Measurements from ENCODE around the gene STARD3.

The STARD3 gene

GRCh38 chr17:39663688-39664580 is 27.0 kb downstream of the STARD3 start:
- H3K4me1 ChIP-seq (ENCODE audit: control insufficient read depth in 2 of 2, insufficient read depth in 1 of 2, low read depth in 1 of 2, low read length in 2 of 2) = peaks cover 8 to 27% of the 10 kb centered on the region in 2 donors
- no peak overlapping the region for H3K4me3 ChIP-seq (ENCODE audit: low read length in 2 of 2)
- no peak overlapping the region for H2AFZ ChIP-seq (ENCODE audit: low read length)
- H3K14ac ChIP-seq (ENCODE audit: low read length) = no peak overlapping the region
- WGBS, 2 donors (ENCODE audit: extremely low coverage in 2 of 2, insufficient read length in 2 of 2, insufficient replicate concordance in 1 of 2) = no CpG with 5 or more reads among the region's 17 CpGs
- H3K23ac ChIP-seq (ENCODE audit: low read depth, low read length, poor library complexity) = peak overlapping the region; percentile 65
- no peak overlapping the region for H2BK120ac ChIP-seq (ENCODE audit: low read depth, low read length)
- H2BK15ac ChIP-seq (ENCODE audit: low read length) = no peak overlapping the region
- H4K8ac ChIP-seq (ENCODE audit: low read depth, low read length) = peak overlapping the region; percentile 65
- peak overlapping the region; percentile 87 for H2BK5ac ChIP-seq (ENCODE audit: low read length)
- peaks cover 24 to 40% of the 10 kb centered on the region in 2 donors for H3K36me3 ChIP-seq (replicated peaks in 1 of 2; ENCODE audit: control insufficient read depth in 2 of 2, insufficient read depth in 2 of 2, low read length in 2 of 2)
- peaks cover 12% of the 10 kb centered on the region for H3K79me1 ChIP-seq (ENCODE audit: low read depth, low read length)
- H2BK12ac ChIP-seq (ENCODE audit: low read length) = no peak overlapping the region
- peak overlapping the region; percentile 25 for H3K4me2 ChIP-seq (ENCODE audit: insufficient read depth, low read length, poor library complexity, severe bottlenecking)
- peaks cover 0 to 25% (median 4%) of the 10 kb centered on the region in 3 experiments for H3K27me3 ChIP-seq (ENCODE audit: control insufficient read depth in 3 of 3, insufficient read depth in 3 of 3, low read depth in 1 of 3, low read length in 3 of 3)
- no peak overlapping the region for H3K27ac ChIP-seq (replicated peaks; ENCODE audit: low read length)
- H3K18ac ChIP-seq (ENCODE audit: low read length) = peak overlapping the region; percentile 89
- H3K9ac ChIP-seq (ENCODE audit: low read depth, low read length, poor library complexity) = peak overlapping the region; percentile 24
- H3K4ac ChIP-seq (ENCODE audit: low read length) = no peak overlapping the region
- peak overlapping the region; percentile 96 for H2AK5ac ChIP-seq (ENCODE audit: low read depth, low read length)
- no peak for DNase-seq (ENCODE audit: low spot score)
- no peaks in the 10 kb centered on the region for H3K9me3 ChIP-seq (replicated peaks in 1 of 2; ENCODE audit: control insufficient read depth in 2 of 2, insufficient read depth in 1 of 2, low read depth in 1 of 2, low read length in 2 of 2)
- no peak overlapping the region for H4K91ac ChIP-seq (ENCODE audit: low read depth, low read length, poor library complexity)

GRCh38 chr17:39664581-39665561 is 27.9 kb downstream of the STARD3 start, which contains the start of gene TCAP:
TCAP (plus strand) TSS chr17:39665349; CDS start chr17:39665360, 11 bp downstream.
- no peak for DNase-seq (ENCODE audit: low spot score)
- peaks cover 8 to 27% of the 10 kb centered on the region in 2 donors for H3K4me1 ChIP-seq (ENCODE audit: control insufficient read depth in 2 of 2, insufficient read depth in 1 of 2, low read depth in 1 of 2, low read length in 2 of 2)
- WGBS, 2 donors (ENCODE audit: extremely low coverage in 2 of 2, insufficient read length in 2 of 2, insufficient replicate concordance in 1 of 2) = no CpG with 5 or more reads among the region's 15 CpGs

DNA sequence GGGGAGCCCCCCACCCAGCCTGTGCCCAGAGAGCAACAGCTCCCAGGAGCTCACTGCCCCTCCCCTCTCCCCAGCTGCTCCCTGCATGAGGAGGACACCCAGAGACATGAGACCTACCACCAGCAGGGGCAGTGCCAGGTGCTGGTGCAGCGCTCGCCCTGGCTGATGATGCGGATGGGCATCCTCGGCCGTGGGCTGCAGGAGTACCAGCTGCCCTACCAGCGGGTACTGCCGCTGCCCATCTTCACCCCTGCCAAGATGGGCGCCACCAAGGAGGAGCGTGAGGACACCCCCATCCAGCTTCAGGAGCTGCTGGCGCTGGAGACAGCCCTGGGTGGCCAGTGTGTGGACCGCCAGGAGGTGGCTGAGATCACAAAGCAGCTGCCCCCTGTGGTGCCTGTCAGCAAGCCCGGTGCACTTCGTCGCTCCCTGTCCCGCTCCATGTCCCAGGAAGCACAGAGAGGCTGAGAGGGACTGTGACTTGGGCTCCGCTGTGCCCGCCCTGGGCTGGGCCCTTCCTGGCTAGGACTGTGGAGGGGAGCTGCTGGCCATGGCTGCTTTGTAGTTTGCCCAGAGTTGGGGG is 28.8 kb downstream of the STARD3 start:
- Histone ChIP-seq H3K4me3 (ENCODE audit: low read length in 2 of 2) (no peak overlapping the region), H3K9me3 (replicated peaks in 1 of 2; ENCODE audit: control insufficient read depth in 2 of 2, insufficient read depth in 1 of 2, low read depth in 1 of 2, low read length in 2 of 2) (no peaks in the 10 kb centered on the region), H3K36me3 (replicated peaks in 1 of 2; ENCODE audit: control insufficient read depth in 2 of 2, insufficient read depth in 2 of 2, low read length in 2 of 2) (peaks cover 14 to 23% of the 10 kb centered on the region in 2 donors), H2BK120ac (ENCODE audit: low read depth, low read length) (no peak overlapping the region), H2AFZ (ENCODE audit: low read length) (no peak overlapping the region), H3K18ac (ENCODE audit: low read length) (peak overlapping the region; percentile 83), H2BK12ac (ENCODE audit: low read length) (peak overlapping the region; percentile 73), H2AK5ac (ENCODE audit: low read depth, low read length) (peak overlapping the region; percentile 99), H3K27ac (replicated peaks; ENCODE audit: low read length) (no peak overlapping the region), H3K27me3 (ENCODE audit: control insufficient read depth in 3 of 3, insufficient read depth in 3 of 3, low read depth in 1 of 3, low read length in 3 of 3) (peaks cover 0 to 36% (median 20%) of the 10 kb centered on the region in 3 experiments), H3K4me2 (ENCODE audit: insufficient read depth, low read length, poor library complexity, severe bottlenecking) (no peak overlapping the region), H3K23ac (ENCODE audit: low read depth, low read length, poor library complexity) (peak overlapping the region; percentile 65), H3K79me1 (ENCODE audit: low read depth, low read length) (peaks cover 6% of the 10 kb centered on the region), H3K4me1 (ENCODE audit: control insufficient read depth in 2 of 2, insufficient read depth in 1 of 2, low read depth in 1 of 2, low read length in 2 of 2) (peaks cover 8 to 27% of the 10 kb centered on the region in 2 donors), H2BK5ac (ENCODE audit: low read length) (peak overlapping the region; percentile 53), H4K91ac (ENCODE audit: low read depth, low read length, poor library complexity) (no peak overlapping the region), H3K14ac (ENCODE audit: low read length) (peak overlapping the region; percentile 82), H2BK15ac (ENCODE audit: low read length) (peak overlapping the region; percentile 74), H3K4ac (ENCODE audit: low read length) (peak overlapping the region; percentile 37), H3K9ac (ENCODE audit: low read depth, low read length, poor library complexity) (no peak overlapping the region), H4K8ac (ENCODE audit: low read depth, low read length) (no peak overlapping the region)
- no peak for DNase-seq (ENCODE audit: low spot score)
- no CpG with 5 or more reads among the region's 17 CpGs for WGBS, 2 donors (ENCODE audit: extremely low coverage in 2 of 2, insufficient read length in 2 of 2, insufficient replicate concordance in 1 of 2)

More at GRCh38 chr17:39664581-39665561, 27.9 kb downstream of the STARD3 start, which contains the start of gene TCAP:
- Histone ChIP-seq H3K9me3 (replicated peaks in 1 of 2; ENCODE audit: control insufficient read depth in 2 of 2, insufficient read depth in 1 of 2, low read depth in 1 of 2, low read length in 2 of 2) (no peaks in the 10 kb centered on the region), H4K91ac (ENCODE audit: low read depth, low read length, poor library complexity) (no peak within 1 kb of the TSS), H3K9ac (ENCODE audit: low read depth, low read length, poor library complexity) (peak within 1 kb of the TSS; percentile 24), H2AK5ac (ENCODE audit: low read depth, low read length) (peak within 1 kb of the TSS; percentile 99), H3K4me3 (ENCODE audit: low read length in 2 of 2) (no peak within 1 kb of the TSS), H3K36me3 (replicated peaks in 1 of 2; ENCODE audit: control insufficient read depth in 2 of 2, insufficient read depth in 2 of 2, low read length in 2 of 2) (peaks cover 20 to 31% of the 10 kb centered on the region in 2 donors), H3K23ac (ENCODE audit: low read depth, low read length, poor library complexity) (peak within 1 kb of the TSS; percentile 65), H3K4ac (ENCODE audit: low read length) (peak within 1 kb of the TSS; percentile 37), H2BK120ac (ENCODE audit: low read depth, low read length) (peak within 1 kb of the TSS; percentile 18), H3K27ac (replicated peaks; ENCODE audit: low read length) (no peak within 1 kb of the TSS), H3K14ac (ENCODE audit: low read length) (peak within 1 kb of the TSS; percentile 82), H2AFZ (ENCODE audit: low read length) (no peak within 1 kb of the TSS), H3K4me2 (ENCODE audit: insufficient read depth, low read length, poor library complexity, severe bottlenecking) (no peak within 1 kb of the TSS), H4K8ac (ENCODE audit: low read depth, low read length) (no peak within 1 kb of the TSS), H3K18ac (ENCODE audit: low read length) (peak within 1 kb of the TSS; percentile 83), H3K79me1 (ENCODE audit: low read depth, low read length) (peaks cover 7% of the 10 kb centered on the region), H2BK5ac (ENCODE audit: low read length) (peak within 1 kb of the TSS; percentile 87), H3K27me3 (ENCODE audit: control insufficient read depth in 3 of 3, insufficient read depth in 3 of 3, low read depth in 1 of 3, low read length in 3 of 3) (peaks cover 0 to 29% (median 12%) of the 10 kb centered on the region in 3 experiments), H2BK15ac (ENCODE audit: low read length) (peak within 1 kb of the TSS; percentile 74), H2BK12ac (ENCODE audit: low read length) (peak within 1 kb of the TSS; percentile 73)

Data from neuronal stem cell (in vitro differentiated cells).